Colonic mucosa (tissue), 4 donors: Measurements from ENCODE around the gene DCUN1D3. TPM values are rescaled to one million over a fixed set of nuclear protein-coding genes. Genes with fewer than 3 reads are reported as not detected.

Experiments
- DNase-seq: peaks from one replicate; pipeline ENCODE4 v3.0.0-alpha.2; 2020
- H3K27ac ChIP-seq: fragments of 200-600 bp; one replicate; pipeline ENCODE4 v1.8.0; 2021
- H3K27me3 ChIP-seq: fragments of 200-600 bp; one replicate; pipeline ENCODE4 v1.8.0; 2021
- H3K36me3 ChIP-seq: fragments of 200-600 bp; one replicate; pipeline ENCODE4 v1.8.0; 2021
- H3K4me1 ChIP-seq: fragments of 200-600 bp; one replicate; pipeline ENCODE4 v1.8.0; 2021; ENCODE audit warnings: mild to moderate bottlenecking
- H3K4me3 ChIP-seq: fragments of 200-600 bp; one replicate; pipeline ENCODE4 v1.8.0; 2021
- H3K9ac ChIP-seq, 2 donors: one replicate each; pipeline ENCODE4 v1.7.0; 2013; ENCODE audit warnings: control low read depth in 2 of 2, low read depth in 2 of 2, low read length in 2 of 2
- H3K9me3 ChIP-seq: fragments of 200-600 bp; one replicate; pipeline ENCODE4 v1.8.0; 2021
- intact Hi-C: fragments of 100-400 bp; cut with DNase I; formaldehyde crosslinking; loops from one replicate; pipeline ENCODE4 v1.14.1; 2022
- total RNA-seq, 2 donors: library from RNA; stranded (reverse); fragmentation: NEBNext Ultra II Directional in 1 of 2; extraction: Animal tissue kit (Norgen Biotek cat#: 25700) in 1 of 2; gene quantifications; one replicate each; pipeline ENCODE4 v1.2.1, GENCODE V29; 2021
- TF ChIP-seq, protein P1 (sequence below): fragments of 200-600 bp; IDR thresholded peaks from one replicate; pipeline ENCODE4 v1.8.0; 2022; ENCODE audit warnings: antibody characterized with exemption, mild to moderate bottlenecking
- donor health status: healthy.
- donor health status: DM: no; HTN: no; CAD: no.
- donor health status: DM: no; HTN: no; CAD: no.

Gene DCUN1D3
- total RNA-seq, 2 donors from 2014 or later, result 6.0 to 15.0 TPM

DNA sequence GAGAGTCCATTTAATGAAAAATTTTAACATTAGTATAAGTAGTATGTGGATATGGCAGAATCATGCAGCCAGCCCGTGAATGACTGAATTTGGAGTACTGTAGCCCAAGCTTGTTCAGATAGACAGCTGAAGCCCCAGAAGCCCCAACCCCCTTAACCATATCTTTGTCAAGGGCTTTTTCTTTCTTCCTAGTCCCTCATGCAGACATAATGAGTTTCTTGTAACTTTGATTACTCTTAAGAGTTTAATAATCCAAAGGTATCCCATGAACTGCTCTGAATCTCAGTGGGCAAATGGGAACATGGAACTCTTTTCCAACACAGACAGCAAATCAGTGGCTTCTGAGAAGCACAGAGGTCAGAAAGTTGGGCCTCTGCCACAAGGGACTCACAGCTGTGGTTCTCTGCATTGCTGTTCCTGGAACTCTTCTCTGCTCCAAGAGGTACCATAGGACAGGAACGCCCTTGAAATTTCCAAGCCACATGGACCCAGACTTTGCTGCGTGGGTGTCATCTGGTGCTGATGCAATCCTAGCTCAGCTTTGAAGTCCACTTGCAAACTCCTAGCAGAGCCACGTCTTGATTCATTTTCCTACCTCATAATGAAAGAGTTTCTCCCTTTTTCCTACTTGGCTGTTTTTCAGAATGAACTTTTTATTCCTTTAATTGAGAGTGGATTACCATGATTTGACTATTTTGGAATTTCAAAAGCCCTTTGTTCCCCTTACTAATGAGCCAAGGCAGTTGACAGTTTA, 18.5 kb upstream of the DCUN1D3 start:
- Histone ChIP-seq H3K27me3 (no peaks in the 10 kb centered on the region), H3K27ac (no peak overlapping the region), H3K9me3 (no peaks in the 10 kb centered on the region), H3K9ac (no peak overlapping the region), H3K36me3 (no peaks in the 10 kb centered on the region), H3K4me3 (no peak overlapping the region), H3K4me1 (no peaks in the 10 kb centered on the region)
- no peak for DNase-seq
- intact Hi-C loops, result loop anchor here (10.0 kb wide), 1 partner anchor 64 kb away; no protein-coding TSS in a partner anchor
- TF ChIP-seq, protein P1, sequence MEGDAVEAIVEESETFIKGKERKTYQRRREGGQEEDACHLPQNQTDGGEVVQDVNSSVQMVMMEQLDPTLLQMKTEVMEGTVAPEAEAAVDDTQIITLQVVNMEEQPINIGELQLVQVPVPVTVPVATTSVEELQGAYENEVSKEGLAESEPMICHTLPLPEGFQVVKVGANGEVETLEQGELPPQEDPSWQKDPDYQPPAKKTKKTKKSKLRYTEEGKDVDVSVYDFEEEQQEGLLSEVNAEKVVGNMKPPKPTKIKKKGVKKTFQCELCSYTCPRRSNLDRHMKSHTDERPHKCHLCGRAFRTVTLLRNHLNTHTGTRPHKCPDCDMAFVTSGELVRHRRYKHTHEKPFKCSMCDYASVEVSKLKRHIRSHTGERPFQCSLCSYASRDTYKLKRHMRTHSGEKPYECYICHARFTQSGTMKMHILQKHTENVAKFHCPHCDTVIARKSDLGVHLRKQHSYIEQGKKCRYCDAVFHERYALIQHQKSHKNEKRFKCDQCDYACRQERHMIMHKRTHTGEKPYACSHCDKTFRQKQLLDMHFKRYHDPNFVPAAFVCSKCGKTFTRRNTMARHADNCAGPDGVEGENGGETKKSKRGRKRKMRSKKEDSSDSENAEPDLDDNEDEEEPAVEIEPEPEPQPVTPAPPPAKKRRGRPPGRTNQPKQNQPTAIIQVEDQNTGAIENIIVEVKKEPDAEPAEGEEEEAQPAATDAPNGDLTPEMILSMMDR, result no peak

GRCh38 chr16:20916942-20917341, 16.8 kb upstream of the DCUN1D3 start:
- intact Hi-C loops, result loop anchor here (10.0 kb wide), 1 partner anchor 62 kb away; no protein-coding TSS in a partner anchor

DNA sequence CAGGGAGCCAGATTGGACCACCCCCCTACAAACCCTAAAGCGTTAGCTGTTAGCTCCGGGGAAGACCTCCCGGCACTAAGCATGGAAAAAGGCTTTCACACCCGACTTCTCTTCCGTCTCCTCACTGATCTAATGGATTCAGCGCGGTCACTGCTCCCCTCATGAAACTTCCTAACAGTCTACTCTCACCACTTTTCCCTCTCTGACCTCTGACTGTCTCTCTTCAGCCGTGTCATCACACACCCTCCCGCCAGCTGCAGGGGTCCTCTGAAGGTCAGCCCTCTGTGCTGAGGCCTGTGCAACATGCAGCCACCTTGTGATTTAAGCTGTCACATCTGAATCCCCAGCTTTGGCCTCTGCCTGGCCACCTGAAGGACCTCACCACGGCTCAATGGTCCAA, 16.1 kb upstream of the DCUN1D3 start:
- Histone ChIP-seq H3K27ac (no peak overlapping the region), H3K36me3 (no peaks in the 10 kb centered on the region), H3K4me1 (peaks cover 2% of the 10 kb centered on the region), H3K9ac (no peak overlapping the region), H3K27me3 (no peaks in the 10 kb centered on the region), H3K9me3 (no peaks in the 10 kb centered on the region), H3K4me3 (no peak overlapping the region)
- intact Hi-C loops, result loop anchor here (10.0 kb wide), 1 partner anchor 61 kb away; no protein-coding TSS in a partner anchor
- TF ChIP-seq, protein P1, result no peak
- DNase-seq, result no peak

More at GRCh38 chr16:20916942-20917341, 16.8 kb upstream of the DCUN1D3 start:
- TF ChIP-seq, protein P1, result no peak
- Histone ChIP-seq H3K9me3 (no peaks in the 10 kb centered on the region), H3K4me3 (no peak overlapping the region), H3K27me3 (no peaks in the 10 kb centered on the region), H3K9ac (no peak overlapping the region), H3K27ac (no peak overlapping the region), H3K36me3 (no peaks in the 10 kb centered on the region), H3K4me1 (no peaks in the 10 kb centered on the region)
- DNase-seq, result no peak

DNA sequence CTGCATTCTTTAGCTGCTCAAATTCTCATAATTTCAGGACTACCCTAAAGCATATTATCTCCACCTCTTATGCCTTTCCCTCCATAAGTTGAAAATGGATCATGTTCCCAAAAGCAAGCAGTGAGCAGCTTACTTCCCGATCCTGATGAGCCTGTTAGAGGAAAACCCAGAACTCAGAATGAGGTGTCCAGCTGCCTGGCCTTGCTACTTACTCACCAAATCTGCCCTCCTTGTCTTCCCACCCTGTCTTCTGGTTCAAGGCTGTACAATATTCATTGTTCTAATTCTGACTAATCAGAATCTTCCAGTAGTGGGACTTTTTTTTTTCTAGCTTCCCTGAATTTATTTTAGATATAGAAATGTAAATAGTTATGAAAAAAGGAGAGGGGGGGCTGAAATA, 11.2 kb upstream of the DCUN1D3 start:
- DNase-seq, result no peak
- no peaks in the 10 kb centered on the region for H3K9me3 ChIP-seq
- no peak overlapping the region for H3K4me3 ChIP-seq
- H3K36me3 ChIP-seq, result no peaks in the 10 kb centered on the region
- H3K9ac ChIP-seq, result no peak overlapping the region
- no peaks in the 10 kb centered on the region for H3K27me3 ChIP-seq
- TF ChIP-seq, protein P1, result no peak
- H3K4me1 ChIP-seq, result peaks cover 6% of the 10 kb centered on the region
- intact Hi-C loops, result loop anchor here (10.0 kb wide), 1 partner anchor 57 kb away; no protein-coding TSS in a partner anchor
- H3K27ac ChIP-seq, result peak overlapping the region; percentile 18

GRCh38 chr16:20910781-20911321, 10.7 kb upstream of the DCUN1D3 start:
- H3K9ac ChIP-seq, result no peak overlapping the region
- intact Hi-C loops, result loop anchor here (10.0 kb wide), 1 partner anchor 56 kb away; no protein-coding TSS in a partner anchor
- TF ChIP-seq, protein P1, result no peak
- no peaks in the 10 kb centered on the region for H3K36me3 ChIP-seq
- H3K27ac ChIP-seq, result peak overlapping the region; percentile 18
- H3K27me3 ChIP-seq, result no peaks in the 10 kb centered on the region
- H3K4me1 ChIP-seq, result peaks cover 6% of the 10 kb centered on the region
- H3K4me3 ChIP-seq, result no peak overlapping the region
- no peaks in the 10 kb centered on the region for H3K9me3 ChIP-seq
- DNase-seq, result no peak
